ENCODE measurements around the gene FCER2. TPM values are rescaled to one million over a fixed set of nuclear protein-coding genes. Genes with fewer than 3 reads are reported as not detected.

The FCER2 gene
- total RNA-seq, 2 experiments from 2014 or later: 3.3 to 4.6 TPM

GRCh38 chr19:7655581-7655980 is 46.4 kb downstream of the FCER2 start:
- Histone ChIP-seq H3K9me2 (ENCODE audit: insufficient read depth, low read length) (no peaks in the 10 kb centered on the region), H3K4me3 (ENCODE audit: low read depth, low read length, poor library complexity, severe bottlenecking) (no peak overlapping the region), H3K27ac (ENCODE audit: low read depth, low read length, poor library complexity, severe bottlenecking) (no peak overlapping the region), H3K79me2 (ENCODE audit: insufficient read depth, low read depth, low read length) (no peaks in the 10 kb centered on the region), H3K4me2 (ENCODE audit: low read length) (no peak overlapping the region), H4K20me1 (ENCODE audit: insufficient read depth, low read length) (no peaks in the 10 kb centered on the region), H3K4me1 (ENCODE audit: insufficient read depth, low read length, poor library complexity, severe bottlenecking) (peaks cover 12% of the 10 kb centered on the region), H3K36me3 (ENCODE audit: insufficient read depth, low read length) (no peaks in the 10 kb centered on the region), H2AFZ (ENCODE audit: low read length) (no peak overlapping the region), H3K9me3 (ENCODE audit: low read length) (no peaks in the 10 kb centered on the region)
- no TSS peak for BruUV-seq (replicated peaks)
- no peak for TF ChIP-seq EZH2phosphoT487 (IDR thresholded peaks at IDR 0.05; ENCODE audit: borderline replicate concordance, low read depth, low read length)
- TF ChIP-seq CTCF (conservative IDR thresholded peaks at IDR 0.05; ENCODE audit: low read length): no peak
- POLR2A ChIA-PET: no interaction called here
- intact Hi-C loops (cut with micrococcal nuclease; ENCODE audit: unreplicated experiment): no loop called here
- no peak for DNase-seq (ENCODE audit: low spot score)
- CTCF ChIA-PET (ENCODE audit: unreplicated experiment): no interaction called here

GRCh38 chr19:7654401-7654800 is 47.5 kb downstream of the FCER2 start:
- H3K4me1 ChIP-seq (ENCODE audit: insufficient read depth, low read length, poor library complexity, severe bottlenecking): peaks cover 12% of the 10 kb centered on the region
- no peak overlapping the region for H2AFZ ChIP-seq (ENCODE audit: low read length)
- CTCF ChIA-PET (ENCODE audit: unreplicated experiment): no interaction called here
- BruUV-seq (replicated peaks): no TSS peak
- POLR2A ChIA-PET: interaction anchor here (0.5 kb wide), 1 partner anchor 13 kb away, joined by 4 read pairs; no protein-coding TSS in a partner anchor
- no peaks in the 10 kb centered on the region for H4K20me1 ChIP-seq (ENCODE audit: insufficient read depth, low read length)
- no peak for TF ChIP-seq EZH2phosphoT487 (IDR thresholded peaks at IDR 0.05; ENCODE audit: borderline replicate concordance, low read depth, low read length)
- TF ChIP-seq CTCF (conservative IDR thresholded peaks at IDR 0.05; ENCODE audit: low read length): no peak
- H3K27ac ChIP-seq (ENCODE audit: low read depth, low read length, poor library complexity, severe bottlenecking): no peak overlapping the region
- no peaks in the 10 kb centered on the region for H3K79me2 ChIP-seq (ENCODE audit: insufficient read depth, low read depth, low read length)
- no peaks in the 10 kb centered on the region for H3K9me3 ChIP-seq (ENCODE audit: low read length)
- DNase-seq (ENCODE audit: low spot score): no peak
- no peak overlapping the region for H3K4me2 ChIP-seq (ENCODE audit: low read length)
- H3K36me3 ChIP-seq (ENCODE audit: insufficient read depth, low read length): no peaks in the 10 kb centered on the region
- no peak overlapping the region for H3K4me3 ChIP-seq (ENCODE audit: low read depth, low read length, poor library complexity, severe bottlenecking)
- H3K9me2 ChIP-seq (ENCODE audit: insufficient read depth, low read length): no peaks in the 10 kb centered on the region
- intact Hi-C loops (cut with micrococcal nuclease; ENCODE audit: unreplicated experiment): no loop called here

- peak overlapping the region; percentile 51 for H3K4me3 ChIP-seq (ENCODE audit: low read depth, low read length, poor library complexity, severe bottlenecking)
- no peaks in the 10 kb centered on the region for H3K9me2 ChIP-seq (ENCODE audit: insufficient read depth, low read length)
- TF ChIP-seq CTCF (conservative IDR thresholded peaks at IDR 0.05; ENCODE audit: low read length): peak; percentile 98
- TF ChIP-seq EZH2phosphoT487 (IDR thresholded peaks at IDR 0.05; ENCODE audit: borderline replicate concordance, low read depth, low read length): no peak
- H3K4me1 ChIP-seq (ENCODE audit: insufficient read depth, low read length, poor library complexity, severe bottlenecking): peaks cover 4% of the 10 kb centered on the region
- BruUV-seq (replicated peaks): no TSS peak
- H3K27ac ChIP-seq (ENCODE audit: low read depth, low read length, poor library complexity, severe bottlenecking): no peak overlapping the region
- ChIA-PET CTCF (ENCODE audit: unreplicated experiment) (interaction anchor here (0.6 to 1.2 kb wide), 2 partner anchors 8 to 47 kb away, joined by 3 read pairs; no protein-coding TSS in a partner anchor), POLR2A (no interaction called here)
- intact Hi-C loops (cut with micrococcal nuclease; ENCODE audit: unreplicated experiment): loop anchor here (1.0 kb wide), 2 partner anchors 28 to 147 kb away; partner anchors contain the start of gene TRAPPC5
- peak; percentile 81 for DNase-seq (ENCODE audit: low spot score)
- H3K36me3 ChIP-seq (ENCODE audit: insufficient read depth, low read length): no peaks in the 10 kb centered on the region
- no peaks in the 10 kb centered on the region for H3K9me3 ChIP-seq (ENCODE audit: low read length)
- H3K4me2 ChIP-seq (ENCODE audit: low read length): peak overlapping the region; percentile 70
- H3K79me2 ChIP-seq (ENCODE audit: insufficient read depth, low read depth, low read length): no peaks in the 10 kb centered on the region
- H4K20me1 ChIP-seq (ENCODE audit: insufficient read depth, low read length): no peaks in the 10 kb centered on the region
- H2AFZ ChIP-seq (ENCODE audit: low read length): peak overlapping the region; percentile 96
These were observed 49.8 kb downstream of the FCER2 start for GRCh38 chr19:7652061-7652641.

All from OCI-LY7 (cell line).